Measurements from ENCODE around the gene C14orf132. TPM values are rescaled to one million over a fixed set of nuclear protein-coding genes. Genes with fewer than 3 reads are reported as not detected.

Gene C14orf132
- total and polyA plus RNA-seq, 10 of the 15 experiments (the other 5 are each of a cell fraction or from before 2014, with no cell fraction given), result under 0.01 to 1.2 (median 0.03) TPM; not detected in 2

- TF ChIP-seq IRF5 (IDR thresholded peaks at IDR 0.05; ENCODE audit: borderline replicate concordance), result no peak
These were observed 87.2 kb downstream of the C14orf132 start (continued) for GRCh38 chr14:96126339-96126782.

GRCh38 chr14:96126783-96127271, 87.7 kb downstream of the C14orf132 start:
- no peak overlapping the region for H3K4me3 ChIP-seq
- CTCF ChIA-PET, result interaction anchor here (0.8 to 1.5 kb wide), 2 partner anchors 9 to 28 kb away, joined by 3 read pairs; no protein-coding TSS in a partner anchor
- ATAC-seq (no peak), FAIRE-seq (no peak), DNase-seq (ENCODE audit: low read depth, low spot score) (no peak)
- no peak overlapping the region for H3K27ac ChIP-seq (ENCODE audit: control insufficient read depth, insufficient read depth)
- H3K9me3 ChIP-seq (replicated peaks; ENCODE audit: control insufficient read depth, insufficient read depth, low read length), result no peaks in the 10 kb centered on the region
- no peak overlapping the region for H3K9ac ChIP-seq (ENCODE audit: control insufficient read depth, insufficient read depth, low read length)
- H3K79me2 ChIP-seq (ENCODE audit: control insufficient read depth, insufficient read depth, low read length), result no peaks in the 10 kb centered on the region
- intact Hi-C loops (cut with micrococcal nuclease; ENCODE audit: unreplicated experiment), result no loop called here
- H3K4me2 ChIP-seq (ENCODE audit: control insufficient read depth, insufficient read depth), result no peak overlapping the region
- no peaks in the 10 kb centered on the region for H3K36me3 ChIP-seq (ENCODE audit: control insufficient read depth in 2 of 2, insufficient read depth in 2 of 2, low read length in 1 of 2)
- H2AFZ ChIP-seq (ENCODE audit: control insufficient read depth, low read depth, low read length), result no peak overlapping the region
- in situ Hi-C loops (cut with MboI), result no loop called here
- H3K27me3 ChIP-seq (replicated peaks in 1 of 2; ENCODE audit: control insufficient read depth in 2 of 2, insufficient read depth in 2 of 2, low read length in 1 of 2), result no peaks in the 10 kb centered on the region; a peak in 1 of 4 replicates
- H3K4me1 ChIP-seq (ENCODE audit: control insufficient read depth, insufficient read depth, low read length), result no peaks in the 10 kb centered on the region; the same call in 1 of the 2 replicates
- TF ChIP-seq SPI1 (IDR thresholded peaks at IDR 0.05; ENCODE audit: borderline replicate concordance, insufficient read depth, low read depth, low read length), result peak; percentile 29; the same call in 1 of the 2 replicates
- TF ChIP-seq MTA2 (IDR thresholded peaks at IDR 0.05; ENCODE audit: low read depth), result 0 out of 2 replicates have a peak, but pooled peaks have one; percentile 5
- no peak for TF ChIP-seq FOXM1 (IDR thresholded peaks at IDR 0.05; ENCODE audit: low read depth, low read length)
- TF ChIP-seq MEF2B (IDR thresholded peaks at IDR 0.05; ENCODE audit: partially characterized antibody, poor library complexity, severe bottlenecking), result no peak
- no peak for TF ChIP-seq MLLT1 (IDR thresholded peaks at IDR 0.05)
- no peak for TF ChIP-seq POLR2A (IDR thresholded peaks at IDR 0.05; ENCODE audit: low read depth, low read length)
- TF ChIP-seq NBN (IDR thresholded peaks at IDR 0.05), result no peak
- no peak for TF ChIP-seq HCFC1 (IDR thresholded peaks at IDR 0.05; ENCODE audit: low read length)
- TF ChIP-seq FOS (IDR thresholded peaks at IDR 0.05; ENCODE audit: borderline replicate concordance, extremely low read depth, insufficient read length), result no peak
- 1% methylated on average over 5 of the region's 5 CpGs for WGBS (ENCODE audit: insufficient coverage, insufficient replicate concordance, low lambda C conversion rate, missing lambda C conversion rate)
- H4K20me1 ChIP-seq (ENCODE audit: control insufficient read depth, insufficient read depth), result no peaks in the 10 kb centered on the region
- no TSS peak for BruUV-seq (replicated peaks)
- RAD21 ChIA-PET (ENCODE audit: unreplicated experiment), result interaction anchor here (0.6 kb wide), 1 partner anchor 436 kb away, joined by 3 read pairs; no protein-coding TSS in a partner anchor
- SMC1A ChIA-PET (ENCODE audit: uncharacterized antibody, unreplicated experiment), result no interaction called here
- POLR2A ChIA-PET, result no interaction called here
